PC-9 (cell line): ENCODE results near the gene MAML3.

Experiments used
- CTCF ChIP-seq: fragments of 200-600 bp; sonication (generic); conservative IDR thresholded peaks from 2 replicates; pipeline ENCODE4 v1.6.1; 2017; ENCODE audit warnings: mixed run types, antibody characterized with exemption, mild to moderate bottlenecking, moderate library complexity
- EZH2 ChIP-seq: fragments of 200-600 bp; sonication (generic); IDR thresholded peaks from 2 replicates; pipeline ENCODE4 v1.8.0; 2017; ENCODE audit warnings: antibody characterized with exemption, low read depth

GRCh38 chr4:140044337-140044902, 109.6 kb downstream of the MAML3 start:
- no peak for TF ChIP-seq CTCF
- no peak for TF ChIP-seq EZH2
